SK-MEL-5 (cell line): ENCODE results near the gene SSBP2. TPM values are rescaled to one million over a fixed set of nuclear protein-coding genes. Genes with fewer than 3 reads are reported as not detected.
"Not testable (repeated sequence)": the region's sequence is repeated elsewhere in the genome, so short reads cannot be mapped to it uniquely, and the experiment has no call there.

ENCODE experiments used
- DNase-seq: peaks from one replicate; pipeline ENCODE4 v3.0.0-alpha.2; 2016; ENCODE audit warnings: low read depth, low spot score
- in situ Hi-C: cut with HindIII; loops from 2 replicates; pipeline ENCODE4 v1.10.0; 2016; ENCODE audit warnings: low sequenced_read_pairs, high pct_unique_total_duplicates, low pct_unique_long_range_greater_than_20kb
- total RNA-seq: library from RNA; depleted of rRNA; stranded (reverse); fragments of >200 nt; shearing (Covaris generic); gene quantifications from 2 replicates; pipeline ENCODE4 v1.2.3, GENCODE V29; 2014

SSBP2 gene
- total RNA-seq, 1 experiment from 2014 or later = 4.0 TPM

DNA sequence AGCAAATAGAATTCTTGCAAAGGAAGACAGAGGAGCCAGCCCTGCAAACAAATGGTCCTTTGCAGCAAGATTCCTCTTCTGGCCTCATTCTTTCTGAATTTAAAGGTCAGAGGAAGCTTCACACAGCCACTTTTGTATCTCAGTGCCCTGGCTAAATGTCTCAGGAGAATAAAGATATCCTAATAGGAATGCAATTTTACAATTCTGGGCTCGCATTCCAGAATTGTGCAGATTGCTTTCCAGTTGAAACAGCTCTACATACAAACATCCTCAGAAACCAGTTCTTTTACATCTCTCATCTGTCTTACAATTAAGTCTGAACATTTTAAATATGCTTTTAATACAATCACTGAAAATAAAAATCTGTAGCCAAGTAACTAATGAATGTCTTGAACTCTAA is 342.4 kb downstream of the SSBP2 start:
- in situ Hi-C loops = no loop called here
- peak; percentile 95 for DNase-seq

DNA sequence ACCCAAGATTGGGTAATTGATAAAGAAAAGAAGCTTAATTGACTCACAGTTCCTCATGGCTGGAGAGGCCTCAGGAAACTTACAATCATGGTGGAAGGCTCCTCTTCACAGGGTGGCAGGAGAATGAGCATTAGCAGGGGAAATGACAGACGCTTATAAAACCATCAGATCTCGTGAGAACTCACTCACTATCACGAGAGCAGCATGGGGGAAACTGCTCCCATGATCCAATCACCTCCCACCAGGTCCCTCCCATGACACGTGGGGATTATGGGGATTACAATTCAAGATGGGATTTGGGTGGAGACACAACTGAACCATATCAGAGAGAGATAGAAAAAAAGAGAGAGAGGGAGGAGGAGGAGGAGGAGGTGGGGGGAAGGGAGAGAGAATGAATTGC is 343.1 kb downstream of the SSBP2 start:
- peak; percentile 77 for DNase-seq
- in situ Hi-C loops = not testable (repeated sequence)

DNA sequence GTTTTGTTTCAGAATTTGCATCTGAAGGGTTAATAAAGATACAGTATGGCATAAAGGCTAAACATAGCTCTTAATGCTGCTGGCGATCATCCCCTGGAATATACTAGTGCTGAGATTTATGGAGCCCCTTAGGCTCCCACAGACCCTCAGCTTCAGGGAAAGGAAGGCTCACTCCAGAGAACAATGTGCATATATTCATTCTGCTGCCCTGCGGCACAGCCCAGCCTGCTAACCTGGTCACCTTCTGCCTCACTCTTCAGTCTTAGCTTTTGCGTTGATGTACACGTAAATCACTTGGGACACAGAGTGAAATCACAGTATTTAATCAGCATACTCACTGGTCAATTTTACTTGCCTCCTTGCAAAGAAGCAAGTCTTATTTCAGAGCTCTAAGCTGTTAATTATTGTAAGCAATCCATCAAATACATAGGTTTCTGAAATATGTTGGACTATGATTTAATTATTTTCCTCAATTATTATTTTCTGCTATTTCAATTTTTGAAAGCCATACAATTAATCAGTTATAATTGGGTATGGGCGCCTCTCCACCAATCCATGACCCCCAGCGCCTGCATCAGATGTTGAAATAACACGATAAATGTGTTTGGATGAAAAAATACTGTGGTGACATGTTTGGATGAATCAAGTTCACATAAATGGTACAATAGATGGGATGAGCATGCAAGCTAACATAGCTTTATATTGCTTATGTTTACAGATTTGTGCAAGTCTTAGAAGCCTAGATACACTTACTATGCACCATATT is 345.6 kb downstream of the SSBP2 start:
- peak; percentile 39 for DNase-seq

DNA sequence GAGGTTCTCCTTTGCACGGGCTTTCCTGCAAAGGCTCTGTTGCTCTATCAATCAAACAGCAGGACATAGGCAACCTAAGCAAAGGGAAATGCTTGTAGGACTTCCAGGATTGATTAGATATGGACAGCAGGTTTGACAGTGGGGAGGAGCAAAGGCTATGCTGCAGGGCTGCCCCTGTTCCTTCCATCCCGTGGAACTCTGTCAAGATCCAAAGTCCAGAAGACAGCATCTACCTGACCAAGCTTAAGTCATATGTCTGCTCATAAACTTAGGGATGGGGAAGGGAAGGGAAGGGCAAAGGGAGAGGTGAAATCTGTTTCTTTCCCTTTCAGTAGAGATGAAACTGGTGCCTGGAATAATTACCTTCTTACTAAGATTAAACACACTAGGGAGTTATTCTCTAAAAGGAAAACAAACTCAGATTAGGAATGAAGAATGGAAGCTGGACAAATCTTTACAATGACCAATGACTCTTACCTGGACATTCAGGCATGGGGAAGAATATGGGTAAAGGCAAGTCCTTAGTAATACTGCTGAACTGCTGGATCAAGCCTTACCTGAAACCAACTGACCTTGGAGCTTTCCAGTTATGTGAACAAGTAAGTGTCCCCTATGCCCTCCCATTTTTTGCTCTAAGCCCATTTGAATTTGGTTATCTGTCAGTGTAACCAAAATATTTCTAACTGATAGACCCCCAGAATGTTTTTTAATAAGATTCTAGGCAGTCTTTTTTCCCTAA is 348.5 kb downstream of the SSBP2 start:
- in situ Hi-C loops = no loop called here

More for the DNA sequence above, 345.6 kb downstream of the SSBP2 start:
- in situ Hi-C loops = no loop called here

DNA sequence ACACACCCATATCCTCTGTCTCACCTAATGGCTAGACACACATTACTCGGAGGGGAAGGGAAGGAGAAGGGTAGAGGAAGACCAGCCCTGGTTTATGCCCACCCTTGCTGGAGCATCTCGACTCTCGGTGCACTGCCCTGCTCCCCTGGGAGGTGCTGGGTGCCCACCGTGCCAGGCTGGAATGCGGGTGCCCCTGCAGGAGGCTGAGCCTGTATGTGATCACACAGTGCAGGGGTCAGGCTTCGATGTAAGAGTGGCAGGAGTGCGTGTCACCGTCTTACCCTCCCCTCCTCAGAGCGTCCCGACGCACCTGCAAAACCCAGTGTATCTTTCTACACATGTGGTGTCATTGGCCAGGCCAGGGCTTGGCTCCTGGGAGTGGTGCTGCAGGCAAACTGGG is 349.6 kb downstream of the SSBP2 start:
- DNase-seq = no peak
- in situ Hi-C loops = no loop called here

More for the DNA sequence above, 348.5 kb downstream of the SSBP2 start:
- DNase-seq = no peak

DNA sequence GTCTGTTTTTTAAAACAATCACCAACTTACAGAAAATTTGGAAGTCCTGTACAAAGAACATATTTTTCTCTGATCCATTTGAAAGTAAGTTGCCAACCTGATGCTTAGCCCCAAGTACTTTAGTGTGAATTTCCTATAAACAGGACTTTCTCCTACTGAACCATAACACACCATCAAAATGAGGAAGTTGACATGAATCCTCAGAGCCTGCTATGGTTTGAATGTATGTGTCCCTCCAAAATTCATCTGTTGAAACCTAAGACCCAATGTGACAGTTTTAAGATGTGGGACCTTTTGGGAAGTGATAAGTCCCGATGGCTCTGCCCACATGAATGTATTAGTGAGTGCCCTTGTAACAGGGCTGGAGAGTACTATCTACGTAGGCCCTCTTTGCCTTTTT is 350.5 kb downstream of the SSBP2 start:
- in situ Hi-C loops = no loop called here

DNA sequence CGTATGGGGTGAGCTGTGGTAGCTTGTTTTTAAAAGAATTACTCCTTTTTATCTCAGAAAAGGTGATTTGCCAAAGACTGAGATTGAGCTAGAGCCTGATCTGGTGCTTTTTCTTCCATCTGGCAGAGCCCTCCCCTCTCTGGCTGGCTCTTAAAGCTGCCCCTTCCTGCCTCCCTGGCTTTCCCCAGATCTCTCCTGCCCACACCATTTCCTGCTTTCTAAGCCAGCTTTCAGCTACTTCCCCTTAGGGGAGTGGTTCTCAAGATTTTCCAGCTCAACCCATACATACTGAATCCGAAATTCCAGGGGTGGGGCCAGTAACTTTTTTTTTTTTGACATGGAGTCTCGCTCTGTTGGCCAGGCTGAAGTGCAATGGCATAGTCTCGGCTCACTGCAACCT is 352.2 kb downstream of the SSBP2 start:
- no peak for DNase-seq
- in situ Hi-C loops = no loop called here

More for the DNA sequence above, 350.5 kb downstream of the SSBP2 start:
- no peak for DNase-seq

DNA sequence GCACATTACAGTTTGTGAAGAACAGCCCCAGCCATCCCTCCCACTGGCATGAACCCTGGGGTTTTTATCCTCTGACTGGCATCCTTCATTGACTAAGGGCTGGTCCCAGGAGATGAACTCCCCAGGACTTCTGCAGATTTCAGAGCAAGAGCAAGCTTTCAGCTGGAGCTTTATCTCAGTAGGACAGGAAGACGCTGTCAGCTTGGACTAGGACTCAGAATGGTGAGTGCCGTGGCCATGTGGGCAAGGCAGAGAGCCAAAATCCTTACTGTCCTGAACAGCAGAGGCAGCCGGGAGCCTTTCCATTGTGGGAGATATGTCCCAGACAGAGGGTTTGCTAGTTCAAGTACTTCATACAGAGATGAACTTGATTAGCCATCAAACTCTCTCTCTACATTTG is 353.7 kb downstream of the SSBP2 start:
- in situ Hi-C loops = no loop called here

DNA sequence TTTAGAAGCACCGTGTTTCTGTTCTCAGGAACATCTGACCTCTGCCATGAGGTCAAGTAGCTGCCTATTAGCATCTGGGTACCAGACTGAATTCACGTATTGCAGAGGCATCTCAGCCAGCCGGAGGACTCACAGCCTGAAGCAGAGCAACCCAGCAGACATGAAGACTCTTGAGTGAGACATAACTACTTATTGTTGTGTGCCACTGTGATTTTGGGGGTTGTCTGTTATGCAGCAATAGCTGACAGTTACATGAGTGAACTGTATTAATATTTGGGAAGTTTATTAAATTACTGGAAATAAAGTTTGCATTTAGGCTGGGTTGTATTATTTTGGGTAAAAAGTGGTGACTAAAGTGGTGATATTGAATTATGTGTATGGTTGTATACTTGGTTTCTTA is 355.6 kb downstream of the SSBP2 start:
- in situ Hi-C loops = no loop called here
- DNase-seq = no peak

More for the DNA sequence above, 353.7 kb downstream of the SSBP2 start:
- DNase-seq = peak; percentile 21

DNA sequence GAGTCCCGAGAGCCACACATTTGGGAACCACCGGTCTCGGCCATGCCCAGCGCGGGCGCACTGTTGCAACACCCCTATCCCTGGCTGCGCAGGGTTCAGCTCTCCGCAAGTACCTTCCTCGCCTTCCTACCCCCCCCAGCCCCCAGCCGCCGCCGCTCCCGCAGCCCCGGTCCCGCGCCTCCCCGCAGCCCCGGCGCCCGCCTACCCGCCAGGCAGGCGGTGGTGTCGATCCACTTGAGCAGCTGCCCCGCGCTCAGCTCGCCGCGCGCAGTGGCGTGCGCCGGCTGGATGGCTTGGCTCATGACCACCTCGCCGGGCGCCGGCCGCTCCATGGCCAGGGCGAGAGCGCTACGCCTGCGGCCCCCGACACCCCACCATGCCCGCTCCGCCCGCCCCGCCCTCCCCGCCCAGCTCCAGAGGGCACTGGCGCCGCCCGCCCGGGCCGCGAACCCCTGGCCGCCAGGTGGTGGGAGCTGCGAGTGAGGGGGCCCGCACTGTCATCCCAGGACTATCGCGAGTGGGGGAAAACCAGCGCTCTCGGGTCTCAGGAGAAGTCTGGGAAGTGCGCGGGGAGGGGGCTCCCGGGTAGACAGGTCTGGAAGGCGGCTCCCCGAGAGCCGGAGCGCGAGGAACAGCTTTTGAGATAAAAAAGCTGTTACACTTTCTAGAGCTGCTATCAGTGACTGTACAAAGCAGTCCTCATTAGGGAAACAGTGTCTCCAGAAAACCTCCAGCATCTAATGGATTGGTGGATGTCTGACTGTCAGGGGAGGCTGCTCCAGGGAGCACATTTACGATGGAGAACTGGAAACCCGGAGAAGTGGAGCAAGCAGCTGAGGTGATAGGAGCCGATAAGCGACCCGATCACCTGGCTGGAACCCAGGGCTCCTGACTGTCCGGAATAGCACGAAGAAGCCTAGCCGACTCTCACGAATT is 356.8 kb downstream of the SSBP2 start, which contains the start of gene ACOT12:
Gene ACOT12 (minus strand): TSS at position 352 of the 936 bp plus-strand sequence. CDS start 20 bp downstream, at position 332.
- in situ Hi-C loops = no loop called here
- no peak for DNase-seq

DNA sequence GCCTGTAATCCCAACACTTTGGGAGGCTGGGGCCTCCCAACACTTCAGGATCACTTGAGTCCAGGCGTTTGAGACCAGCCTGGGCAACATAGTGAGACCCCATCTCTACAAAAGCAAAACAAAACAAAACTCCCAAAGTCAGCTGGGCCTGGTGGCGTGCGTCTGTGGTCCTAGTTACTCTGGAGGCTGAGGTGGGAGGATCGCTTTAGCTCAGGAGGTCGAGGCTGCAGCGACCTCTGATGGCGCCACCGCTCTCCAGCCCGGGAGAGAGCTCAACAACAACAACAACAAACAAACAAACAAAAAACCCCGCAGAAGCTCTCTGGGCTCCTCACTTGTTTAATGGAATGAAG is 357.5 kb downstream of the SSBP2 start:
- in situ Hi-C loops = no loop called here
- no peak for DNase-seq

DNA sequence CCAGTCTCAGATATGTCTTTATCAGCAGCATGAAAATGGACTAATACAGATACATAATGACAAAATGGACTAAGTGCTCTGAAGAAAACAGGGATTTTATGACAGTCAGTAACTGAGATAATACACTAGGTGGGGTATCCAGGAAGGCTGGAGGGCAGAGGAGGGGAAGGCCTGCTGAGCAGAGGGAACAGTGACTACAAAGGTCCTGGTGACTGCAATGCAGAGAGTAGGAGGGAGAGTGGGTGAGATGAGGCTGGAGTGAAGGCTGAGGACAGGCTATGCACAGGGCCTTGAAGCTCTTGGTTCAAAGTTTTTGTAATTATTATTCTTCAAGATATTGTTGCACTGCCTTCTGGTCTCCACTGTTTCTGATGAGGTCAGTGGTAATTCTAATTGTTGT is 361.9 kb downstream of the SSBP2 start:
- in situ Hi-C loops = no loop called here
- DNase-seq = no peak

DNA sequence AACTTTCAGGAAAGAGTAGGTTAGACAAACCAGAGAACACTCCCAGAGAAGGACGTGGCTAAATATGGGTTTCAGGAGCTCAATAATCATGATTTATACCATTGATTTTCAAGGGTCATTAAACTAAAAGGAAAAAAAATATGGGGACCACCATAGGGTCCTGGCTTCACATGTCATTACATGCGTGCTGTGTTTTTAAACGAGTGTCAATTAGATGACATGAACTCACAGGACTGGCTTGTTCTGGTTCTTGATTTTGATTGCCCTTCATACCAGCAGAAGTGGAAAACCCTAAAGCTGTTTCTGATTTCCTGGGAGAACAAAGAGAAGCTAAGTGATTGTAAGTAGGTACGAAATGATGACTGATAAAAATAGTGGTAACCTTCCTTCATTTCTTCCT is 362.7 kb downstream of the SSBP2 start:
- DNase-seq = no peak
- in situ Hi-C loops = no loop called here

DNA sequence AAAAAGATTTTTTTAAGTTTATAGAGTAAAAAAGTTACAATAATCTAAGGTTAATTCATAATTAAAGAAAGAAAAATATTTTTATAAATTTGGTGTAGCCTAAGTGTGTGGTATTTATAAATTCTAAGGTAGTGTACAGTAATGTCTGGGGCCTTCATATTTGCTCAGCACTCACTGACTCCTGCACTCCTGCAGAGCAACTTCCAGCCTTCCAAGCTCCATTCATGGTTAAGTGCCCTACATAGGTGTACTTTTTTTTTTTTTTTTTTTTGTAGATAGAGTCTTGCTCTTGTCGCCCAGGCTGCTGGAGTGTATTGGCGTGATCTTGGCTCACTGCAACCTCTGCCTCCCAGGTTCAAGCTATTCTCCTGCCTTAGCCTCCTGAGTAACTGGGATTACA is 367.0 kb downstream of the SSBP2 start:
- in situ Hi-C loops = no loop called here
- no peak for DNase-seq

DNA sequence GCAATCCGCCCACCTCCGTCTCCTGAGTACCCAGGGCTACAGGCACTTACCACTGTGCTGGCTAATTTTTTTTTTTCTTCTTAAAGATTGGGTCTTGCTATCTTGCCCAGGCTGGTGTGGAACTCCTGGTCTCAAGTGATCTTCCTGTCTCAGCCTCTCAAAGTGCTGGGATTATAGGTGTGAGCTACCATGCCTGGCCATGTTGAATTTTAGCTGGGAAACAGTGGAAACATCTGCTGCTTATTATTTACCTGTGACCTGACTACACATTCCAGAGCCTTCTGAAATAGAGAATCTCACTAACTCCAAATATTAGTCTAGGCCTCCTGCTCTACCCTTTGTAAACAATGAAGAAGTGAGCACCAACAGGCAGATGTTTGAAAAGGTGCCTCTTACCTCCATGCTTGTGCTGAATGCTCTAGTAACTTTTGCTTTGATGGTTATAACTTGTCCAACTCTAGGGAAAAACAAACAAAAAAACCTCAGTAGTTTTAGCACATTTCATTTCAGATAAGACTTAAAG is 379.5 kb downstream of the SSBP2 start:
- DNase-seq = no peak
- in situ Hi-C loops = no loop called here

DNA sequence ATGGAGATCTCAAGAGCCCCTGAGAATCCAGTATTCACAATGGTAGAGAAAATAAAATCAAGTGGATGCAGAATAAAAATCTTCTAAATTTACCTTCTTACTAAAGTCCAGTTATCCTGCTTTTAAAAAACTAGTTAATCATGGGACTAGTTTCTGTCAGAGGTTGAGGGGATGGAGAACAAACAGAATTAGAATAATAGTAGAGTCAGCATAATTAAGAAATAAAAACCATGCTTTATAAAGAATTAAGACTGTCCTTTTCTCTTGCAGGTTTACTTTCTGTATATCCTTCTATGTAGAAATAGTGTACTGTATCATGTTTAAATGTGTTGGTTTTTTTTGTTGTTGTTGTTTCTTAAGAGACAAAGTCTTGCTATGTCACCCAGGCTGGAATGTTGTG is 380.0 kb downstream of the SSBP2 start:
- in situ Hi-C loops = no loop called here
- DNase-seq = no peak

DNA sequence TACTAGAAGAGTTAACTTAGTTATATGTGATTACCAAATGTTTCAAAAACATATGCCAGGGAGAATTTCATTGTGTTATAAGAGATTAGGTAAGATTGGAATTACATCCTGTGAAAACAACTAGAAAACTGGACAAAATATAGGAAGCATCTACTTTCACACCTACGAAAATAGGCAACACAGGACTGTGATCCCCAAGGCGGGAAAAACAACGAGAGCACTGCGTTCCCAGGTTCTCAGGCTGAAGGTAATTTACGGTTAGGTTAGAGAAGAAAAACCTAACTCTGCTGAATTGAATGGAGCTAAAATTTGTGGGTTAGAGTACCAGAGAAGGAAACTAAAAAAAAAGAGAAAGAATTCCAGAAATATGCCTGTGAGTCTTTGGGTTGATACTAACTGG is 385.4 kb downstream of the SSBP2 start:
- in situ Hi-C loops = no loop called here

More for the DNA sequence above, 385.4 kb downstream of the SSBP2 start:
- no peak for DNase-seq
